Measurements from ENCODE around the gene NCLN.

GRCh38 chr19:3194106-3195087, 8.7 kb downstream of the NCLN start:
- TF ChIP-seq POLR2A (IDR thresholded peaks at IDR 0.05; ENCODE audit: low read depth, low read length) (no peak), TAF1 (IDR thresholded peaks at IDR 0.05; ENCODE audit: low read depth, low read length) (no peak), POLR2AphosphoS5 (IDR thresholded peaks at IDR 0.05; ENCODE audit: low read depth, low read length) (no peak), PAX5 (IDR thresholded peaks at IDR 0.05; ENCODE audit: insufficient read depth, low read length, severe bottlenecking) (no peak), SPI1 (IDR thresholded peaks at IDR 0.05; ENCODE audit: low read depth, low read length) (no peak)
